ENCODE results near the gene SLC26A2. TPM values are rescaled to one million over a fixed set of nuclear protein-coding genes. Genes with fewer than 3 reads are reported as not detected.

SLC26A2 gene
- total and polyA plus RNA-seq, 10 of the 15 experiments (the other 5 are each of a cell fraction or from before 2014, with no cell fraction given) = 1.7 to 6.4 (median 4.2) TPM

- Histone ChIP-seq H3K4me2 (ENCODE audit: control insufficient read depth, insufficient read depth) (no peak overlapping the region), H3K27ac (ENCODE audit: control insufficient read depth, insufficient read depth) (no peak overlapping the region), H3K4me3 (no peak overlapping the region), H2AFZ (ENCODE audit: control insufficient read depth, low read depth, low read length) (no peak overlapping the region), H3K79me2 (ENCODE audit: control insufficient read depth, insufficient read depth, low read length) (no peaks in the 10 kb centered on the region), H3K9ac (ENCODE audit: control insufficient read depth, insufficient read depth, low read length) (no peak overlapping the region), H3K4me1 (ENCODE audit: control insufficient read depth, insufficient read depth, low read length) (no peaks in the 10 kb centered on the region), H3K9me3 (replicated peaks; ENCODE audit: control insufficient read depth, insufficient read depth, low read length) (peaks cover 8% of the 10 kb centered on the region; the same call in 2 of the 3 replicates), H3K27me3 (replicated peaks in 1 of 2; ENCODE audit: control insufficient read depth in 2 of 2, insufficient read depth in 2 of 2, low read length in 1 of 2) (no peaks in the 10 kb centered on the region), H3K36me3 (ENCODE audit: control insufficient read depth in 2 of 2, insufficient read depth in 2 of 2, low read length in 1 of 2) (peaks cover 16 to 35% of the 10 kb centered on the region in 2 experiments), H4K20me1 (ENCODE audit: control insufficient read depth, insufficient read depth) (no peaks in the 10 kb centered on the region)
- BruUV-seq (replicated peaks) = no TSS peak
- no peak for DNase-seq (ENCODE audit: low read depth, low spot score)
- FAIRE-seq = no peak
- ChIA-PET POLR2A (interaction anchor here (0.9 kb wide), 1 partner anchor 12 kb away, joined by 3 read pairs; no protein-coding TSS in a partner anchor), CTCF (interaction anchor here (1.0 kb wide), 1 partner anchor 26 kb away, joined by 3 read pairs; no protein-coding TSS in a partner anchor), SMC1A (ENCODE audit: uncharacterized antibody, unreplicated experiment) (interaction anchor here (0.7 to 1.4 kb wide), 6 partner anchors 8 to 16 kb away, joined by 3 to 4 read pairs (median 3); no protein-coding TSS in a partner anchor), RAD21 (ENCODE audit: unreplicated experiment) (no interaction called here)
- in situ Hi-C loops (cut with MboI) = no loop called here
- ATAC-seq = no peak
- no peak for TF ChIP-seq SMAD5 (IDR thresholded peaks at IDR 0.05; ENCODE audit: low read depth)
- TF ChIP-seq BMI1 (IDR thresholded peaks at IDR 0.05; ENCODE audit: borderline replicate concordance) = no peak
- intact Hi-C loops (cut with micrococcal nuclease; ENCODE audit: unreplicated experiment) = no loop called here
Measured at GRCh38 chr5:150016537-150016936, 56.0 kb downstream of the SLC26A2 start.

GRCh38 chr5:150017226-150018005 lies 56.9 kb downstream of the SLC26A2 start:
- FAIRE-seq (no peak), DNase-seq (ENCODE audit: low read depth, low spot score) (no peak), ATAC-seq (no peak)
- WGBS (ENCODE audit: insufficient coverage, insufficient replicate concordance, low lambda C conversion rate, missing lambda C conversion rate) = 97% methylated on average over 6 of the region's 6 CpGs
- H3K36me3 ChIP-seq (ENCODE audit: control insufficient read depth in 2 of 2, insufficient read depth in 2 of 2, low read length in 1 of 2) = peaks cover 16 to 33% of the 10 kb centered on the region in 2 experiments
- no peaks in the 10 kb centered on the region for H3K4me1 ChIP-seq (ENCODE audit: control insufficient read depth, insufficient read depth, low read length)
- SMC1A ChIA-PET (ENCODE audit: uncharacterized antibody, unreplicated experiment) = interaction anchor here (0.7 to 1.4 kb wide), 3 partner anchors 9 to 12 kb away, joined by 3 to 4 read pairs (median 4); no protein-coding TSS in a partner anchor
- CTCF ChIA-PET = interaction anchor here (1.0 to 1.2 kb wide), 2 partner anchors 10 to 27 kb away, joined by 3 to 4 read pairs; no protein-coding TSS in a partner anchor
- POLR2A ChIA-PET = interaction anchor here (0.5 kb wide), 1 partner anchor 425 kb away, joined by 5 read pairs; no protein-coding TSS in a partner anchor
- no peak overlapping the region for H3K9ac ChIP-seq (ENCODE audit: control insufficient read depth, insufficient read depth, low read length)
- no peaks in the 10 kb centered on the region for H3K79me2 ChIP-seq (ENCODE audit: control insufficient read depth, insufficient read depth, low read length)
- intact Hi-C loops (cut with micrococcal nuclease; ENCODE audit: unreplicated experiment) = no loop called here
- no peak overlapping the region for H2AFZ ChIP-seq (ENCODE audit: control insufficient read depth, low read depth, low read length)
- RAD21 ChIA-PET (ENCODE audit: unreplicated experiment) = no interaction called here
- BruUV-seq (replicated peaks) = no TSS peak
- no peaks in the 10 kb centered on the region for H3K27me3 ChIP-seq (replicated peaks in 1 of 2; ENCODE audit: control insufficient read depth in 2 of 2, insufficient read depth in 2 of 2, low read length in 1 of 2)
- H3K27ac ChIP-seq (ENCODE audit: control insufficient read depth, insufficient read depth) = no peak overlapping the region
- no peaks in the 10 kb centered on the region for H4K20me1 ChIP-seq (ENCODE audit: control insufficient read depth, insufficient read depth)
- no peak overlapping the region for H3K4me3 ChIP-seq
- H3K4me2 ChIP-seq (ENCODE audit: control insufficient read depth, insufficient read depth) = no peak overlapping the region
- H3K9me3 ChIP-seq (replicated peaks; ENCODE audit: control insufficient read depth, insufficient read depth, low read length) = peaks cover 8% of the 10 kb centered on the region; the same call in 2 of the 3 replicates
- in situ Hi-C loops (cut with MboI) = no loop called here
- TF ChIP-seq MTA2 (IDR thresholded peaks at IDR 0.05; ENCODE audit: low read depth) (no peak), POLR2AphosphoS2 (IDR thresholded peaks at IDR 0.05; ENCODE audit: low read depth, low read length) (no peak), MYC (IDR thresholded peaks at IDR 0.05; ENCODE audit: insufficient read depth, insufficient read length, insufficient replicate concordance, low read length, severe bottlenecking) (no peak), BHLHE40 (IDR thresholded peaks at IDR 0.05; ENCODE audit: borderline replicate concordance in 1 of 2, low read depth in 2 of 2, low read length in 1 of 2) (no peak), HDGF (IDR thresholded peaks at IDR 0.05) (no peak), ZZZ3 (IDR thresholded peaks at IDR 0.05; ENCODE audit: control insufficient read depth, insufficient read length, low read depth) (no peak), IRF3 (IDR thresholded peaks at IDR 0.05) (no peak), IKZF1 (conservative IDR thresholded peaks at IDR 0.05) (no peak)
- TF ChIP-seq, protein P1, sequence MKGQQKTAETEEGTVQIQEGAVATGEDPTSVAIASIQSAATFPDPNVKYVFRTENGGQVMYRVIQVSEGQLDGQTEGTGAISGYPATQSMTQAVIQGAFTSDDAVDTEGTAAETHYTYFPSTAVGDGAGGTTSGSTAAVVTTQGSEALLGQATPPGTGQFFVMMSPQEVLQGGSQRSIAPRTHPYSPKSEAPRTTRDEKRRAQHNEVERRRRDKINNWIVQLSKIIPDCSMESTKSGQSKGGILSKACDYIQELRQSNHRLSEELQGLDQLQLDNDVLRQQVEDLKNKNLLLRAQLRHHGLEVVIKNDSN (IDR thresholded peaks at IDR 0.05; ENCODE audit: borderline replicate concordance, extremely low read length, insufficient read depth, low read depth, low read length) = no peak
